GM12875 (cell line): Measurements from ENCODE around the gene PPP4R2.

Experiments
- H3K4me3 ChIP-seq: one replicate; pipeline ENCODE4 v1.5.1; 2011; ENCODE audit warnings: low read depth, low read length, control low read depth
- TF ChIP-seq, protein P1 (sequence below): IDR thresholded peaks from 2 replicates; pipeline ENCODE4 v1.5.1; 2011; ENCODE audit warnings: low read depth, mild to moderate bottlenecking, control low read depth, inconsistent platforms, low read length, moderate library complexity, borderline replicate concordance; ENCODE audit not compliant: insufficient read depth

The PPP4R2 gene

DNA sequence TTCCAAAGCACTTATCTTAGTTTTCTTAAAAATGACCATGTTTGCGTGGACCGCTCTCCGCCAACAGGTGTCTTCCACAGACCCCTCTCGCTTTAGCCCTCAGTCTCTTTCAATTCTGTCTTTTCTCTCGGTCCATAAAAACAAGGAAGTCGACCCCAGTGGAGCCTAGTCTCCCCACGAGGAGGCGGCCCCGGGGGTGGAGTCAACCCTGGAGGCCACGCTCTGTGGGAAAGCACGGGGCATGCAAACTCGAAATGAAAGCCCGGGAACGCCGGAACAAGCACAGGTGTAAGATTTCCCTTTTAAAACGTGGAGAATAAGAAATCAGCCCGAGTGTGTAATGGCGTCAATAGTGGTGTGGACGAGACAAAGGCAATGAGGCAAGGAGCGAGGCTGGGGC lies 113.9 kb downstream of the PPP4R2 start:
- TF ChIP-seq, protein P1, sequence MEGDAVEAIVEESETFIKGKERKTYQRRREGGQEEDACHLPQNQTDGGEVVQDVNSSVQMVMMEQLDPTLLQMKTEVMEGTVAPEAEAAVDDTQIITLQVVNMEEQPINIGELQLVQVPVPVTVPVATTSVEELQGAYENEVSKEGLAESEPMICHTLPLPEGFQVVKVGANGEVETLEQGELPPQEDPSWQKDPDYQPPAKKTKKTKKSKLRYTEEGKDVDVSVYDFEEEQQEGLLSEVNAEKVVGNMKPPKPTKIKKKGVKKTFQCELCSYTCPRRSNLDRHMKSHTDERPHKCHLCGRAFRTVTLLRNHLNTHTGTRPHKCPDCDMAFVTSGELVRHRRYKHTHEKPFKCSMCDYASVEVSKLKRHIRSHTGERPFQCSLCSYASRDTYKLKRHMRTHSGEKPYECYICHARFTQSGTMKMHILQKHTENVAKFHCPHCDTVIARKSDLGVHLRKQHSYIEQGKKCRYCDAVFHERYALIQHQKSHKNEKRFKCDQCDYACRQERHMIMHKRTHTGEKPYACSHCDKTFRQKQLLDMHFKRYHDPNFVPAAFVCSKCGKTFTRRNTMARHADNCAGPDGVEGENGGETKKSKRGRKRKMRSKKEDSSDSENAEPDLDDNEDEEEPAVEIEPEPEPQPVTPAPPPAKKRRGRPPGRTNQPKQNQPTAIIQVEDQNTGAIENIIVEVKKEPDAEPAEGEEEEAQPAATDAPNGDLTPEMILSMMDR, result no peak
- no peak overlapping the region for H3K4me3 ChIP-seq

DNA sequence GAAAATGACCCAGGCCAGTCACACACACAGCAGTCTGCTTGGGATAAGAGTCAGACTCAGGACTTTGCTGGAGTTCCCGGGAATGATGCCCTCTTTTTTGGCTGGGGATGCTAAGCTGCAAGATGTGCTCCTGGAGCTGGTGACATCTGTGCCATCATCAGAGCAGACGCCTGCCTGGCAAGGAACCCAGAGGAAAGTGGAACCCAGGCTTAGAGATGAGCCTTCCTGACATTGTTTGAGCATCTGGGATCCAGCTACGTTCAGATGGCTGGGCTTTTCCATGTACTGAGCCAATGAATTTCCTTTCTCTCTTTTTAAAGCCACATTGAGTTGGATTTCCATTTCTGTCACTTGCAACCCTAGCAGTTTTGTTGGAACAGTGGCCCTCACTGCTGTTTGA lies 118.1 kb downstream of the PPP4R2 start:
- no peak overlapping the region for H3K4me3 ChIP-seq
- TF ChIP-seq, protein P1, result no peak

DNA sequence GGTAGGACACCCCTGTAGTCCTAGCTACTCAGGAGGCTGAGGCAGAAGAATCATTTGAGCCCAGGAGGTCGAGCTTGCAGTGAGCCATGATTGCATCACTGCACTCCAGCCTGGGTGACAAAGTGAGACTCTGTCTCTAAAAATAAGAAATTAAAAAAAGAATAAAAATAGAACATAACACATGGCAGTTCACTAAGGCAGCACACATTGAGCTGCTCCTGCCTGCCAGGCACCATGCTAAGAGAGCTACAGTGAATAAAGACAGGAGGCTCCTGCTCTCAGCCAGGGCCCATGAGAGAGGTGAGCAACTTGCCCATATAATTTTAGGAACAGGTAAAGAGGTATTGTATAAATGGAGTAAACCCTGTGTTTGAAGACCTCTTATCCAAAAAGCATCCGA lies 119.2 kb downstream of the PPP4R2 start:
- TF ChIP-seq, protein P1, result no peak
- no peak overlapping the region for H3K4me3 ChIP-seq
